Skeletal muscle satellite cell (primary cell): Measurements from ENCODE around the gene RACK1. TPM values are rescaled to one million over a fixed set of nuclear protein-coding genes. Genes with fewer than 3 reads are reported as not detected.

ENCODE experiments used
- H3K27me3 ChIP-seq: 2 replicates; pipeline ENCODE4 v1.7.0; 2013; ENCODE audit warnings: low read length; ENCODE audit not compliant: control insufficient read depth, insufficient read depth
- H3K36me3 ChIP-seq: 2 replicates; pipeline ENCODE4 v1.7.0; 2013; ENCODE audit warnings: mild to moderate bottlenecking, control low read depth, low read length; ENCODE audit not compliant: insufficient read depth
- H3K4me1 ChIP-seq: 2 replicates; pipeline ENCODE4 v1.7.0; 2013; ENCODE audit warnings: low read length; ENCODE audit not compliant: control insufficient read depth, insufficient read depth
- H3K4me2 ChIP-seq: 2 replicates; pipeline ENCODE4 v1.7.0; 2013; ENCODE audit warnings: mild to moderate bottlenecking, low read length
- H3K4me3 ChIP-seq: 2 replicates; pipeline ENCODE4 v1.7.0; 2013; ENCODE audit warnings: low read length
- H3K9ac ChIP-seq: 2 replicates; pipeline ENCODE4 v1.7.0; 2013; ENCODE audit warnings: mild to moderate bottlenecking, low read depth, low read length, moderate library complexity
- H3K9me3 ChIP-seq: replicated peaks from 2 replicates; pipeline ENCODE4 v1.7.0; 2013; ENCODE audit warnings: mild to moderate bottlenecking, control low read depth, low read length
- small RNA-seq: library from RNA; depleted of rRNA; stranded (forward); fragments of <200 nt; gene quantifications from one replicate; pipeline ENCODE3, GENCODE V24; 2012

The RACK1 gene

DNA sequence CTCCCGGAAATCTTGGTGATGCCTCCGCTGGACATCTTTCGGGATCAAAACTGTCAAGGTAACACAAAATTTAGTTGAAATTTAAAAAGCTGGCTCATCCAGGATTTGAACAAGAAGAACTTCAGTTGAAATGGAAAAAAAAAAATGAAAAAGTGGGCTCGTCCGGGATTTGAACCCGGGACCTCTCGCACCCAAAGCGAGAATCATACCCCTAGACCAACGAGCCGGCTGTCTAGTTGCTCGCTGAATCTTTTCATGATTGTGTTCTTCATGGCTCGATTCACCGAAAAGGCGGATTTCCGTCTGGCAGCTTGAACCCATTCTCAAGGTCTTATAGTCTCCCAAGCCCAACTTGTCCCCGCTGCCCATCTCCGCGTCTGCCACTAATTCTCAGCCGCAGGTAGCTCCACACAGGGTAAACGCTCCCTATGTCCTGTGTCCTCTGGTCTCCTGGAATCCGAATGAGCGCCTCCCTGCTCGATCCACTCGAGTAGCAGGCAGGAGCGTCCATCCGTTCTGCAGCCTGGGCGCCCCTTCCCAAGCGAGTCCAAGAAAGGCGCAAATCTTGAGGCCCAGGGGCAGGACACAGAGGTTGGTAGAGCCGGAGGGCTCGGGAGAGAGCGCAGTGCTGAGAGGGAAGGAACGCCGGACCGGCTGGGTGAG lies 54.9 kb downstream of the RACK1 start:
- H3K9me3 ChIP-seq: no peaks in the 10 kb centered on the region
- H3K27me3 ChIP-seq: no peaks in the 10 kb centered on the region
- peak overlapping the region; percentile 81 for H3K4me3 ChIP-seq
- H3K4me1 ChIP-seq: peaks cover 25% of the 10 kb centered on the region
- peak overlapping the region; percentile 98 for H3K4me2 ChIP-seq
- H3K9ac ChIP-seq: peak overlapping the region; percentile 84
- no peaks in the 10 kb centered on the region for H3K36me3 ChIP-seq

GRCh38 chr5:181187500-181188213 lies 56.0 kb downstream of the RACK1 start:
- Histone ChIP-seq H3K4me1 (peaks cover 23% of the 10 kb centered on the region), H3K4me2 (peak overlapping the region; percentile 79), H3K27me3 (no peaks in the 10 kb centered on the region), H3K9ac (no peak overlapping the region), H3K9me3 (no peaks in the 10 kb centered on the region), H3K36me3 (no peaks in the 10 kb centered on the region), H3K4me3 (peak overlapping the region; percentile 65)

DNA sequence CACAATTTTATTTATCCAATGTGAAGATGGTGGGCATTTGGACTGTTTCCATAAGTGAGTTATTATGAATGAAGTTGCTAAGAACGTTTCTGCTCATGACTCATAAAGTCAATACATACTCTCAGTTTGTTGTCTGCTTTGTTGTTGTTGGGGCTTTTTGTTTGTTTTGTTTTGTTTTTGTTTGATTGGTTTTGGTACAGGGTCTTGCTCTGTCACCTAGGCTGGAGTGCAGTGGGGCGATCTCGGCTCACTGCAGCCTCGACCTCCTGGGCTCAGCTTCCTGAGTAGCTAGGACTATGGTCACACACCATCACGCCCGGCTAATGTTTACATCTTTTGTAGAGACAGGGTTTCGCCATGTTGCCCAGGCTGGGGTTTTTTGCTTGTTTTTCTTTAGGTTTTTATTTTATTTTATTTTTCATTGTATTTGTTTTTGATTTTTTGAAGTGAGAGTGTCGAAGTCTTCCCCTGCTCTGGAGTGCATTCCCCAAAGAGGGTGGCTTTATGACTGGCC lies 56.7 kb downstream of the RACK1 start:
- no peak overlapping the region for H3K9ac ChIP-seq
- no peak overlapping the region for H3K4me3 ChIP-seq
- H3K9me3 ChIP-seq: no peaks in the 10 kb centered on the region
- H3K36me3 ChIP-seq: no peaks in the 10 kb centered on the region
- peaks cover 18% of the 10 kb centered on the region for H3K4me1 ChIP-seq
- no peaks in the 10 kb centered on the region for H3K27me3 ChIP-seq
- peak overlapping the region; percentile 79 for H3K4me2 ChIP-seq

Small RNA genes within 50 kb of the gene (small RNA-seq; reads per million reads assigned to genes)
- gene MIR4638 (not detected), gene SNORD95 (not detected), gene SNORD96A (not detected)
